Stimulated activated CD8-positive, alpha-beta memory T cell treated with anti-CD3 and anti-CD28 coated beads, Interleukin-15, amount 100 ng/mL, for 48 hours (primary cell): ENCODE measurements around the gene KCNIP4.
"Not testable (repeated sequence)": the region's sequence is repeated elsewhere in the genome, so short reads cannot be mapped to it uniquely, and the experiment has no call there.

ENCODE experiments used
- DNase-seq, 2 donors: peaks; one replicate each; pipeline ENCODE4 v3.0.0-alpha.2; 2020; ENCODE audit warnings: low read depth in 2 of 2

Gene KCNIP4

DNA sequence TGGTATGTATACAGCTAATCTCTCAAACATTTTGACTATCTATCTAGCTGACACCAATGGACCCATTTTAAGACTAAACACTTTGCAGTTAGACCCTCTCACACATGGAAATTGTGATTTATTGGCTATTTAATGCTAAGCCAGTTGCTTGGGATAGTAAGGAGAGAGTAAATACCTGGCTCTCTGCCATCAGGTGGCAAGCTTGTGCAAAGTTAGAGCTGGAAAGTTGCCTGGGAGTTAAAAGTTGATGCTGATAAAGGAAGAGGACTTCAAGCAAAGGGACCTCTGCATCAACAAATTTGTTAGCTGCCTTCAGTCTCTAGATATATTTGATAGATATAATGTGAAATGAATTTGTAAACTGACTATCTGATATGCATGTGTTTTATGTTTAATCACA is 1187.2 kb downstream of the KCNIP4 start:
- no peak for DNase-seq

DNA sequence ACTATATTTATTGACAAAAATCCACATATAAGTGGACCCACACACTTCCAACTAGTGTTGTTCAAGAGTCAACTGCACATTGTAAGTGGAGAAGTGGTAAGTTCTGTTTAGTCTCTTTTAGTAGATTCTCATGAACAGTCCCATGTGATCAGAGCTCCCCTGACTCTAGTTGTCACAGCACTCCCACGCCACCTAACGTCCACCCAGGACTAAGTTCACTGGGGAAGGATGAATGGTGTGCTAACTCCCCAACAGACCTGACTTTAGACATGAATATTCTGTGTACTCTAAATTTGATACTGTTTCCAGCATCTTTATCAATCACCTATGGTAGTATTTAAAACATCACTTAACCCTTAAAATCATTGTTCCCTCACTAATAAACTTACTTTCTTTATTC is 1188.5 kb downstream of the KCNIP4 start:
- no peak for DNase-seq

- DNase-seq = no peak
Measured at GRCh38 chr4:20754036-20754435, 1194.5 kb downstream of the KCNIP4 start.

DNA sequence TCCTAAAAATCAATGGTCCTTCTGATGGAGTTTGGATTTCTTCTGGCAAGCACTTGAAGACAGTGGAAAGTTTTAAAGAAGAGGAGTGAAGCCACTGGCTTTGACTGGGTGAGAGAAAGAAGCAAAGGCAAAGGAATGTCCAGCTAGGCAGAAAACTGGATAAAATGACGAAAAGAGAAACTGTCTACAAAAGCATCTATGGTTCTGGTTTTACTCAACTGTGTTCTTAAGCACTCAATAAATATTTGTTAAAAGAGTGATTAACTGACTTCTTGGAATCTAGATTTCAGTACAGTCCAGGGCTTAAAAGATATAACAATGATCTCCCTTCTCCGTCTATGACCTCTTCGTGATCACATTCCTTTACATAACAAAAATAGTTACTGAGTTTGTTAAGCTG is 1195.9 kb downstream of the KCNIP4 start:
- DNase-seq = no peak

DNA sequence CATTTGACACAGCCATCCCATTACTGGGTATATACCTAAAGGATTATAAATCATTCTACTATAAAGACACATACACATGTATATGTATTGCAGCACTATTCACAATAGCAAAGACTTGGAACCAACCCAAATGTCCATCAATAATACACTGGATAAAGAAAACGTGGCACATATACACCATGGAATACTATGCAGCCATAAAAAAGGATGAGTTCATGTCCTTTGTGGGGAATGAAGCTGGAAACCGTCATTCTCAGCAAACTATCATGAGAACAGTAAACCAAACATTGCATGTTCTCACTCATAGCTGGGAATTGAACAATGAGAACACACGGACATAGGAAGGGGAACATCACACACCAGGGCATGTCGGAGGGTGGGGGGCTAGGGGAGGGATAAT is 1202.6 kb downstream of the KCNIP4 start:
- not testable (repeated sequence) for DNase-seq

GRCh38 chr4:20735931-20736330 is 1212.6 kb downstream of the KCNIP4 start:
- DNase-seq = no peak

DNA sequence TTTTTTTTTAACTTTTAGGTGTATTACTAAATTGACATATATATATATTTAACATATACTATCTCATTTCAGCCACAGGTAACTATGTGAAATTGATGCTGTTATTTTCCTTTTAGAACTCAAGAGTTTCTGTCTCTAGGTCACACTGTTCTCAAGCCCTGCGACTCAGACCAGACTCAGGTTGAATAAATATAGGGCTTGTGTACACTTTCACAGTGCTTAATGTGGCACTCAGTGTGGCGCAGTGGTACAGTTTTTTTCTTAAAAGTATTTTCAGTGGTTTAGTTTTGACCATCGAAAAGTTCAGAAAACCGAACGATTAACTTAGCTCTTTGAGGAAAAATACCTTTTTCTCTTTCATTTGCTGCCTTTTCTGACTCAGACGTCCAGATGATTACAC is 1223.7 kb downstream of the KCNIP4 start:
- DNase-seq = no peak

DNA sequence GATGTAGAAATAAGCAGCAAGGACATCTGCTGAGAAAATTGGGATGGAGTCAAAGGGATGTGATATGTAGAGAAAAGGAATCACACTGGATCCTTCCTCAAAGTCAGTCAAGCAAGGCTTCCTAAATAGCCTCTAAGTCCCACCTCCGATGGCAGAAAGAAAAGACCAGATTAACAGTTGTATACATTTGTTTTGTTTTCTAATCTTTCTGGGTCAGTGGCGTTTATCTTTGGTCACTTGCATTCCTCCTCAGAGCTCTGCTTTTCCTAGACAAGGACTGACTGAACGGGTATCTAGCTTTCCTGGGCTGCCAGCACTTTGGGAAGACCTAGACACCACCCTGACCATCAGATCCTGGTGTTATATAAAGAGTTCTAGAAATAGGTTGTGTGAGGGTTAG is 1225.1 kb downstream of the KCNIP4 start:
- DNase-seq = no peak

DNA sequence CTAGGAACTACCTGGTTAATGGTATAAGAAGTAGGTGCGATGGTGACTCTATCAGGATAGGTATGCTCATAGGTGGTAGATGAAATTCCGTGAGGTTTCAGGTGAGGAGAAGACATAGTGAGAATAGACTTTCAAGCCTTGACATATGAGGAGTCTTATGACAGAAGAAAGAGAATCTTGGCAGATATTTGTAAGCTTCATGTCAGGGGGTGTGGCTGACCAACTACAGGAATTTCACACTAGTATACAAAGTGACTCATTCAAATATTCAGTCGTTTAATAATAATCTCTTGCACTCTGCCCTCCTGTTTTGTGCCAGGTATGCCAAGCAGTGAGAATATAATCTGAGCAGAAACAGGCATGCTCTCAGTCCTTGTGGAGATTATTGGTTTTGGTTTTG is 1225.6 kb downstream of the KCNIP4 start:
- no peak for DNase-seq

GRCh38 chr4:20711335-20711734 is 1237.2 kb downstream of the KCNIP4 start:
- no peak for DNase-seq

DNA sequence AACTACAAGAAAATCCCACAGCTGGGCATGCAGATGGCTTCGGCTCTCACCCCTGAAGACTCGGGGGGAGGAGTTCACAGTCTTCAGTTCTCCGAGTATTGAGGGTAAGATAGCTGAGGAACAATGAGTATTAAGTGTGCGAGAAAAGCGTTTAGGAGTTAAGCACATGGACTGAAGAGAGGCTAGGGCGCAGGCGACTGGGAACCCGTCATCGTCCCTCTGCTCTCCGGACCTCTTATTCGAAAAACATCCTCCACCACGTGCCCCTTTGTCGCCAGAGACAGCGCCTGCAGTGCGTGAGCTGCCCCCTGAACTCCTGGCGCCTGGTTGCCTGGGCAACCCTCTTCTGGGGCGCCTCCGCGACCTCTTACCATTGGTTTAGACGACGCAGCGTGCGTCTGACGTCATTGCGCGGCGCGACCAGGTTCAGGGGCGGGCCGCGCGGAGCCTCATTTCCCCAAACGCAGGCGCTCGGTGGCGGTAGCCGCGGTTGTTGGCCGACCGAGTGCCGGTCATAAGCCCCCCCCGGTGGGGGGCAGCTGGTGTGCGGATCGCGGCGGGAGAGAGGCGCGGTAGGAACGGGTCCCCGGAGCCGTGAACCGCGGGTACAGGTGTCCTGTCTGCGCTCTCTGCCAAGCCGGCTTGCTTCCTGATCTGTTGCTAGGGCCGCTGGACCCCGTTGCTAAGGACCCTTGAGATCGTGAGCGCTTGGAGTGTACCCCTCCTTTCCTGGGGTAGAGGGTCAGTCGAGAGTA is 1248.4 kb downstream of the KCNIP4 start, which contains the start of gene PACRGL:
TSS of gene PACRGL (plus strand) at position 452 of the 755 bp plus-strand sequence. CDS start 4,024 bp downstream, outside the sequence.
- peak; percentile 89 to 90 for DNase-seq

GRCh38 chr4:20698820-20699219 is 1249.8 kb downstream of the KCNIP4 start:
- no peak for DNase-seq

GRCh38 chr4:20698382-20698781 is 1250.2 kb downstream of the KCNIP4 start:
- DNase-seq = no peak

DNA sequence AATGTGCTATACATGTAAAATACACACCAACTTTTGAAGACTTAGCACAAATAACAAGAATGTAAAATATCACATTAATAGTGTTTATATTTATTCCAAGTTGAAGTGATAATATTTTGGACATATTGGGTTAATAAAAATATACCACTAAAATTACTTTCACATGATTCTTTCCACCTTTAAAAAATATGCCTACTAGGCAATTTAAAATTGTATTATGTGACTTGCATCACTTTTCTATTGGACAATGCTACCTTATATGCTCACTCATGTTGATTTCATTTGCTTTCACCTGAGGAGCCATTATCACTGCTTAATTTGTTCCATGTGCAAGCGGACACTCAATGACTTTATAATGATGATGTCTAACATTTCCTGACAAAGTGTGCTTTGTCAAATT is 1251.8 kb downstream of the KCNIP4 start:
- no peak for DNase-seq

- DNase-seq = no peak
Measured at GRCh38 chr4:20687864-20688263, 1260.7 kb downstream of the KCNIP4 start.

DNA sequence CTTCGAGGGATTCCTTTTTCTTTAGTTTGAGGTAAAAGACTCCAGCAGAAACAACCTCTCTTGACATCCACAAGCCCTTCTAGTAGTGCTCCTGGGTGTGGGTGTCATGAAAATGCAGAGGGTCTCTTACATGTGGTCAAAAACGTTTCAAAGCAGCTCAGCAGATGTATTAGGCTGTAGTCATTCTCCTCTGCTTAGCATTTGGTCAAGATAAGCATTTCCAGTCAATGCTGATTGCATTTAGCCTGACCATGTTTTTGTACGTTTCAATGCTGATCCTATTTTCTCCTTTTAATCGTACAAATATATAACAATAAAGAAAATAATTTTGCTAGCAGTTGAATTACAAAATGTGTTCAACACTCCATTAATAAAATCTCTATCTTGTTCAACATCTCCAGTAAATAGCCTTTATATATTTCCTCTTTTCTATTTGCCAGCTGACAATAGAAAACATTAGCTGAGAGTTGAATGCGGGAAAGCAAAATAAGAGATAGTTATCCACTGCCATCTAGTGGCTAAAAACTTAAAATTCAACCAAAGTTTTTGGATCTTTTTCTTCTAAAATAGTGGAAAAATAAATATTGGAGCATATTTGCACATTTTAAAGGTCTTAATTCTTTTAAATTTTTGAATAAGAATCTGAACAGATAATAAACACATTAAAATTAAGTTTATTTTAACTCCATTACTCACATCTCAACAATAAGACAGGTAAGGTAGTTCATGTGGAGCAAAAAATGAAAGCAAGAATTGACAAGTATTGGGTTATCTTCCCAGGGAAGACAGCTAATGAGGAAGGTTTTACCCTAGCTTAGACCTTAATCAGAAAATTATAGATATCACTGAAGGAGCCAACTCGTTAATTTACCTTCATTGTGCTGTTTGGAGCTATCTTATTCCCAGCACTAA is 1263.5 kb downstream of the KCNIP4 start:
- no peak for DNase-seq

DNA sequence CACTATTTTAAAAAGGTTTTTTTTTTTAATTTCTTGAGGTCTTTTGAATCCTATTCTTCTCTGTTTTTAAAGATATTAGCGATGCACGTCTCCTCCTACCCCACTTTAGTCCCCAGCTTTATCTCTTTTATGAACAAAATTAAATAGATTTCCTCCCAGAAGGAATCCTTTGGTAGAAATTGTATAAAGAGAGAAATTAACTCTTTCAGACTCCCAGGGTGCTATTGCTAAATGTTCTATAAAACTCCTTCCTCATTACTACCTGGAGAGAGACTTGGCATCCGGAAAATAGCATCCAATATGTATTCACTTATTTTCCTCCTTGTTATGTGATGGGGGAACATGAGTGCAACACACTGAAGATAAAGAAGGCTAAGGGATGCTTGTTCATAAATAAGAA is 1264.8 kb downstream of the KCNIP4 start:
- no peak for DNase-seq

DNA sequence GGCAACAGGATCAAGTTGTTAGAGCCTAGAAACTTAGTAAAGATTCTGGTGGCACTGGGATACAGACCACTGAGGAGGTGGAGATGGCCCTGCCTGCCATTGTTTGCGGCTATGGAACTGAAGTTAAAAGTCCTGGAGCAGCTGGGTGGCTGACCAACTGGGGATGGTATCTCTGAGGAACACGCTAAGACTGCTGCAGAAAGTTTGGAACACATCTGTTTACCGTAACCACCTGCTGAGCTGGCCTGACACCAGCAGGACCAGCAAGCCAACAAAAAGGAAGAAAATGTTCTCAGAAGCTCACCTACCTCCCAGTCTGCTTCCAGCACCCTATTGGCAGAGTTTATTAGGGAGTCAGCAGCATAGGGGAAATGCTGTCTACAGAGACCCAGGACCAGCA is 1265.7 kb downstream of the KCNIP4 start:
- DNase-seq = no peak

GRCh38 chr4:20681271-20681670 is 1267.3 kb downstream of the KCNIP4 start:
- DNase-seq = no peak

GRCh38 chr4:20680736-20681135 is 1267.8 kb downstream of the KCNIP4 start:
- no peak for DNase-seq

DNA sequence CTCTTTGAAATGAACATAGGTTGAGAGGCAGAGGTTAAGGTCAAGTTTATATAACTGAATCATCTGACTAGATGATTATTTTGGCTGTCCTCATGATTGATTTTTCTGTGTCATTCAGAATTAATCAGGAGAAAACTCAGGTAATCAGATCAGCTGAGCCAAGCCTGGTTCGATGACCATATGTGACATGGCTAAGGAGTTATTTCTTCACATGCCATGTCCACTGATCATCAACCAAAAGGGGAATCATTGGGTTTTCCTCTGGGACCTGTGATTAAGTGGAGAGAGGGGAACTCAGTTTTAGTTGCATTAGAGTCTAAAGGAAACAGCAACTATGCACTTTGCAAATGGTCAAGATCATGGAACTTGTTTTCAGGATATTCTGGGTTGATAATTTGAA is 1268.6 kb downstream of the KCNIP4 start:
- no peak for DNase-seq
